SK-N-SH (cell line): ENCODE results near the gene MAST2. TPM values are rescaled to one million over a fixed set of nuclear protein-coding genes. Genes with fewer than 3 reads are reported as not detected.

Experiments used
- CTCF ChIA-PET: fragments of 300-600, 350-600 bp; formaldehyde crosslinking; extraction: SDS; loops from one replicate; lab custom pipeline; 2021; lab: Yijun Ruan, JAX
- POLR2A ChIA-PET: fragments of 350-600 bp; sonication (Branson Sonifier 250); formaldehyde crosslinking; extraction: SDS; loops from one replicate; lab custom pipeline; 2020; ENCODE audit warnings: antibody characterized with exemption, inconsistent platforms; lab: Yijun Ruan, JAX
- DNase-seq: peaks from one replicate; pipeline ENCODE4 v3.0.0; 2012
- H2AFZ ChIP-seq: fragments of 200-600 bp; sonication (generic); 2 replicates; pipeline ENCODE4 v1.8.1; 2016; ENCODE audit warnings: antibody characterized with exemption, mild to moderate bottlenecking, low read depth
- H3F3A ChIP-seq: fragments of 200-600 bp; sonication (generic); replicated peaks from 2 replicates; pipeline ENCODE3; 2016; ENCODE audit warnings: antibody characterized with exemption, mild to moderate bottlenecking; ENCODE audit not compliant: insufficient read depth
- H3K27ac ChIP-seq, 2 experiments: fragments of 200-500 bp in 1 of 2; fragments of 200-600 bp in 1 of 2; sonication (Bioruptor generic) in 1 of 2; sonication (generic), shearing (Covaris generic) in 1 of 2; 2 replicates each; pipeline versions ENCODE4 v1.5.1 to v1.6.1; 2014 to 2016; ENCODE audit warnings: low read depth in 2 of 2, inconsistent platforms in 1 of 2, low read length in 1 of 2, mild to moderate bottlenecking in 1 of 2, mixed read lengths in 1 of 2
- H3K27me3 ChIP-seq: fragments of 200-600 bp; sonication (generic), shearing (Covaris generic); 2 replicates; pipeline ENCODE4 v1.6.1; 2016; ENCODE audit warnings: mixed run types; ENCODE audit not compliant: insufficient read depth
- H3K36me3 ChIP-seq, 2 experiments: fragments of 200-500 bp in 1 of 2; fragments of 200-600 bp in 1 of 2; sonication (Bioruptor generic) in 1 of 2; sonication (generic) in 1 of 2; replicated peaks in 1 of 2; 2 replicates each; pipeline versions ENCODE3 to v1.5.1; 2014 to 2016; ENCODE audit warnings: low read length in 1 of 2, mild to moderate bottlenecking in 1 of 2; ENCODE audit not compliant: insufficient read depth in 2 of 2, control insufficient read depth in 1 of 2
- H3K4me1 ChIP-seq, 2 experiments: fragments of 200-500 bp in 1 of 2; fragments of 200-600 bp in 1 of 2; sonication (Bioruptor generic) in 1 of 2; sonication (generic), shearing (Covaris generic) in 1 of 2; 2 replicates each; pipeline versions ENCODE4 v1.5.1 to v1.6.1; 2014 to 2016; ENCODE audit warnings: low read depth in 1 of 2, low read length in 1 of 2, mixed run types in 1 of 2; ENCODE audit not compliant: insufficient read depth in 2 of 2, control insufficient read depth in 1 of 2
- H3K4me2 ChIP-seq: fragments of 200-600 bp; sonication (generic), shearing (Covaris generic); 2 replicates; pipeline ENCODE4 v1.6.1; 2017; ENCODE audit warnings: mixed run types
- H3K4me3 ChIP-seq, 2 experiments: fragments of 200-500 bp in 1 of 2; fragments of 200-600 bp in 1 of 2; sonication (Bioruptor generic) in 1 of 2; sonication (generic), shearing (Covaris generic) in 1 of 2; 2 replicates each; pipeline versions ENCODE4 v1.5.1 to v1.8.1; 2014 to 2016; ENCODE audit warnings: low read depth in 2 of 2, inconsistent platforms in 1 of 2, low read length in 1 of 2, mild to moderate bottlenecking in 1 of 2, mixed read lengths in 1 of 2, moderate library complexity in 1 of 2
- H3K79me2 ChIP-seq: fragments of 200-600 bp; sonication (generic); 2 replicates; pipeline ENCODE4 v1.8.1; 2017; ENCODE audit warnings: mild to moderate bottlenecking; ENCODE audit not compliant: insufficient read depth
- H3K9ac ChIP-seq: fragments of 200-600 bp; sonication (generic); 2 replicates; pipeline ENCODE4 v1.6.1; 2017; ENCODE audit warnings: mixed run types
- H3K9me2 ChIP-seq: fragments of 200-600 bp; sonication (generic); 2 replicates; pipeline ENCODE4 v1.6.1; 2017; ENCODE audit warnings: mixed run types
- H3K9me3 ChIP-seq: fragments of 200-600 bp; sonication (generic); 2 replicates; pipeline ENCODE4 v1.6.1; 2017; ENCODE audit warnings: mixed run types, mild to moderate bottlenecking, moderate library complexity
- H4K20me1 ChIP-seq: fragments of 200-600 bp; sonication (generic); 2 replicates; pipeline ENCODE4 v1.6.1; 2017; ENCODE audit warnings: mild to moderate bottlenecking, mixed run types; ENCODE audit not compliant: insufficient read depth
- CHD2 ChIP-seq: fragments of 150-350 bp; IDR thresholded peaks from 2 replicates; pipeline ENCODE4 v1.6.1; 2018; ENCODE audit warnings: low read length; ENCODE audit not compliant: partially characterized antibody
- EZH2phosphoT487 ChIP-seq: fragments of 200-600 bp; sonication (generic); IDR thresholded peaks from 2 replicates; pipeline ENCODE4 v1.6.1; 2017; ENCODE audit warnings: low read depth, mixed run types, mild to moderate bottlenecking, antibody characterized with exemption, moderate library complexity, borderline replicate concordance
- FOSL2 ChIP-seq: IDR thresholded peaks from 2 replicates; pipeline ENCODE4 v1.4.0; 2012; ENCODE audit warnings: low read depth, mild to moderate bottlenecking, moderate library complexity, borderline replicate concordance
- FOXM1 ChIP-seq: IDR thresholded peaks from 2 replicates; pipeline ENCODE4 v1.4.0; 2012; ENCODE audit warnings: low read depth, mild to moderate bottlenecking
- GABPA ChIP-seq: IDR thresholded peaks from 2 replicates; pipeline ENCODE4 v1.4.0; 2012; ENCODE audit warnings: low read depth, mild to moderate bottlenecking
- GATA2 ChIP-seq: sonication (generic); formaldehyde crosslinking; IDR thresholded peaks from 2 replicates; pipeline ENCODE4 v1.5.0; 2020; ENCODE audit warnings: mild to moderate bottlenecking, missing genetic modification reagents
- IRF3 ChIP-seq: fragments of 150-350 bp; IDR thresholded peaks from 2 replicates; pipeline ENCODE4 v1.6.1; 2016; ENCODE audit warnings: mild to moderate bottlenecking, low read depth, low read length
- MAX ChIP-seq: IDR thresholded peaks from 2 replicates; pipeline ENCODE4 v1.4.0; 2012; ENCODE audit warnings: low read depth
- MEF2A ChIP-seq: IDR thresholded peaks from 2 replicates; pipeline ENCODE4 v1.4.0; 2012; ENCODE audit warnings: low read depth, borderline replicate concordance
- NRF1 ChIP-seq: IDR thresholded peaks from 2 replicates; pipeline ENCODE4 v1.6.1; 2012; ENCODE audit warnings: low read depth, mild to moderate bottlenecking, low read length
- RAD21 ChIP-seq: IDR thresholded peaks from 2 replicates; pipeline ENCODE4 v1.6.1; 2012; ENCODE audit warnings: mild to moderate bottlenecking, low read length
- RCOR1 ChIP-seq: fragments of 150-350 bp; IDR thresholded peaks from 2 replicates; pipeline ENCODE4 v1.6.1; 2017; ENCODE audit warnings: antibody characterized with exemption, low read length
- RXRA ChIP-seq: IDR thresholded peaks from 2 replicates; pipeline ENCODE4 v1.4.0; 2012; ENCODE audit warnings: low read depth, mild to moderate bottlenecking, borderline replicate concordance
- SIN3A ChIP-seq: IDR thresholded peaks from 2 replicates; pipeline ENCODE4 v1.6.1; 2012; ENCODE audit warnings: low read depth, mild to moderate bottlenecking, low read length, moderate library complexity, borderline replicate concordance
- SMC3 ChIP-seq: IDR thresholded peaks from 2 replicates; pipeline ENCODE4 v1.6.1; 2012; ENCODE audit warnings: low read depth, low read length, improper control_type of control experiment
- TCF12 ChIP-seq: IDR thresholded peaks from 2 replicates; pipeline ENCODE4 v1.4.0; 2012
- YY1 ChIP-seq: IDR thresholded peaks from 2 replicates; pipeline ENCODE4 v1.4.0; 2012; ENCODE audit warnings: low read depth, mild to moderate bottlenecking
- WGBS: methylation state at CpG from one replicate; pipeline ENCODE4 v1.1.6; 2017; ENCODE audit warnings: low lambda C conversion rate; 5-methylcytosine and 5-hydroxymethylcytosine counted together
- polyA plus RNA-seq, 3 experiments: library from polyadenylated mRNA; depleted of rRNA; stranded (reverse); fragments of >200 nt; gene quantifications; 2 replicates each; pipeline ENCODE4 v1.2.3, GENCODE V29; 2012
- TF ChIP-seq, protein P1 (sequence below): IDR thresholded peaks from 2 replicates; pipeline ENCODE4 v1.4.0; 2012; ENCODE audit warnings: low read depth, borderline replicate concordance
- TF ChIP-seq, protein P2 (sequence below): IDR thresholded peaks from 2 replicates; pipeline ENCODE4 v1.6.1; 2012; ENCODE audit warnings: mild to moderate bottlenecking, low read depth, low read length, moderate library complexity

Gene MAST2
- polyA plus RNA-seq, 1 of the 3 experiments (the other 2 are of a cell fraction) = 53.4 TPM

DNA sequence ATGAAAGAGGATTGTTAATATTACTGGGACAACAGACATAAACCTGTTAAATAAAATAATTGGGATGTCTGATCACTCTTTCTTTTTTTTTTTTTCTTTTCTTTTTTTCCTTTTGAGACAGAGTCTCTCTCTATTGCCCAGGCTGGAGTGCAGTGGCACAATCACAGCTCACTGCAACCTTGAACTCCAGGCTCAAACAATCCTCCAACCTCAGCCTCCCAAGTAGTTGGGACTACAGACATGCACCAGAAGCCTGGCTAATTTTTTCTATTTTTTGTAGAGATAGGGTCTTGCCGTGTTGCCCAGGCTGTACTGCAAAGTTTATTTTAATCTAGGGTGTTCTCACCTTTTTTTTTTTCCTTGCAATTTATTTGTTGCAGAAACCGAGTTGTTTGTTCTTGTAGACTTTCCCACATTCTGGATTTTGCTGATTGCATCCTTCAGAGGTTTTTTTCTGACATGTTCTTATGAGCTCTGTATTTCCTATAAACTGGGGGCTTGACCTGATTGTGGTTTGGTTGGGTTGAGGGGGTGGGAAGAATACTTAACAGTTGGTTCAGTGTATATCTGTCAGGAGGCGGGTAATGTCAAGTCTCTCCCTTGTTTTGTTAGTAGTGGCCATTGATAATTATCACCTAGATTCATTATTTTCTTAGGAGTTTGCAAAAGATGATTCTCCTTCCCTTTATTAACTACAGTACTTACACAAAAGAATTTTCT is 125.2 kb downstream of the MAST2 start:
- H3K9ac ChIP-seq = peak overlapping the region; percentile 25; the same call in 1 of the 2 replicates
- no peak for DNase-seq

More for the DNA sequence above, 125.2 kb downstream of the MAST2 start:
- Histone ChIP-seq H3K4me2 (peak overlapping the region; percentile 47), H2AFZ (no peak overlapping the region), H3K79me2 (peaks cover 32% of the 10 kb centered on the region), H3K4me1 (peaks cover 2 to 30% of the 10 kb centered on the region in 2 experiments; a peak in 2 of 4 replicates), H3K4me3 (no peak overlapping the region), H3K27me3 (no peaks in the 10 kb centered on the region), H3K9me3 (no peaks in the 10 kb centered on the region), H4K20me1 (no peaks in the 10 kb centered on the region), H3K9me2 (no peaks in the 10 kb centered on the region), H3K36me3 (no peaks in the 10 kb centered on the region), H3K27ac (peak overlapping the region in 1 of 2 experiments; percentile 68; a peak in 2 of 4 replicates), H3F3A (peaks cover 21% of the 10 kb centered on the region)
- TF ChIP-seq GATA2 (no peak), CHD2 (no peak), SIN3A (no peak), YY1 (no peak), TCF12 (no peak), GABPA (no peak), RCOR1 (no peak), MAX (no peak), RAD21 (no peak), FOSL2 (no peak), EZH2phosphoT487 (no peak), NRF1 (no peak), IRF3 (no peak), FOXM1 (no peak), MEF2A (no peak), RXRA (no peak), SMC3 (no peak)
- TF ChIP-seq, protein P1, sequence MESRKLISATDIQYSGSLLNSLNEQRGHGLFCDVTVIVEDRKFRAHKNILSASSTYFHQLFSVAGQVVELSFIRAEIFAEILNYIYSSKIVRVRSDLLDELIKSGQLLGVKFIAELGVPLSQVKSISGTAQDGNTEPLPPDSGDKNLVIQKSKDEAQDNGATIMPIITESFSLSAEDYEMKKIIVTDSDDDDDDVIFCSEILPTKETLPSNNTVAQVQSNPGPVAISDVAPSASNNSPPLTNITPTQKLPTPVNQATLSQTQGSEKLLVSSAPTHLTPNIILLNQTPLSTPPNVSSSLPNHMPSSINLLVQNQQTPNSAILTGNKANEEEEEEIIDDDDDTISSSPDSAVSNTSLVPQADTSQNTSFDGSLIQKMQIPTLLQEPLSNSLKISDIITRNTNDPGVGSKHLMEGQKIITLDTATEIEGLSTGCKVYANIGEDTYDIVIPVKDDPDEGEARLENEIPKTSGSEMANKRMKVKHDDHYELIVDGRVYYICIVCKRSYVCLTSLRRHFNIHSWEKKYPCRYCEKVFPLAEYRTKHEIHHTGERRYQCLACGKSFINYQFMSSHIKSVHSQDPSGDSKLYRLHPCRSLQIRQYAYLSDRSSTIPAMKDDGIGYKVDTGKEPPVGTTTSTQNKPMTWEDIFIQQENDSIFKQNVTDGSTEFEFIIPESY = no peak
- TF ChIP-seq, protein P2, sequence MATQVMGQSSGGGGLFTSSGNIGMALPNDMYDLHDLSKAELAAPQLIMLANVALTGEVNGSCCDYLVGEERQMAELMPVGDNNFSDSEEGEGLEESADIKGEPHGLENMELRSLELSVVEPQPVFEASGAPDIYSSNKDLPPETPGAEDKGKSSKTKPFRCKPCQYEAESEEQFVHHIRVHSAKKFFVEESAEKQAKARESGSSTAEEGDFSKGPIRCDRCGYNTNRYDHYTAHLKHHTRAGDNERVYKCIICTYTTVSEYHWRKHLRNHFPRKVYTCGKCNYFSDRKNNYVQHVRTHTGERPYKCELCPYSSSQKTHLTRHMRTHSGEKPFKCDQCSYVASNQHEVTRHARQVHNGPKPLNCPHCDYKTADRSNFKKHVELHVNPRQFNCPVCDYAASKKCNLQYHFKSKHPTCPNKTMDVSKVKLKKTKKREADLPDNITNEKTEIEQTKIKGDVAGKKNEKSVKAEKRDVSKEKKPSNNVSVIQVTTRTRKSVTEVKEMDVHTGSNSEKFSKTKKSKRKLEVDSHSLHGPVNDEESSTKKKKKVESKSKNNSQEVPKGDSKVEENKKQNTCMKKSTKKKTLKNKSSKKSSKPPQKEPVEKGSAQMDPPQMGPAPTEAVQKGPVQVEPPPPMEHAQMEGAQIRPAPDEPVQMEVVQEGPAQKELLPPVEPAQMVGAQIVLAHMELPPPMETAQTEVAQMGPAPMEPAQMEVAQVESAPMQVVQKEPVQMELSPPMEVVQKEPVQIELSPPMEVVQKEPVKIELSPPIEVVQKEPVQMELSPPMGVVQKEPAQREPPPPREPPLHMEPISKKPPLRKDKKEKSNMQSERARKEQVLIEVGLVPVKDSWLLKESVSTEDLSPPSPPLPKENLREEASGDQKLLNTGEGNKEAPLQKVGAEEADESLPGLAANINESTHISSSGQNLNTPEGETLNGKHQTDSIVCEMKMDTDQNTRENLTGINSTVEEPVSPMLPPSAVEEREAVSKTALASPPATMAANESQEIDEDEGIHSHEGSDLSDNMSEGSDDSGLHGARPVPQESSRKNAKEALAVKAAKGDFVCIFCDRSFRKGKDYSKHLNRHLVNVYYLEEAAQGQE = no peak
- WGBS = 97% methylated on average over 3 of the region's 3 CpGs
- POLR2A ChIA-PET = no interaction called here
- CTCF ChIA-PET = no interaction called here
